Stimulated activated effector memory CD8-positive, alpha-beta T cell treated with anti-CD3 and anti-CD28 coated beads, Interleukin-12 subunit alpha, Interleukin-12 subunit beta, amount 100 ng/mL, for 72 hours (primary cell): ENCODE results near the gene SLC22A23.

Experiments
- ATAC-seq: fragments of 150-1000 bp; cut with Tn5 transposase; 2 replicates; pipeline ENCODE4 v1.10.0; 2021
- DNase-seq, 2 donors: peaks; one replicate each; pipeline ENCODE4 v3.0.0; 2021 to 2022; ENCODE audit warnings: low spot score in 2 of 2
- H3K27ac Mint-ChIP-seq: one replicate; pipeline ENCODE4 v1.8.0; 2022; ENCODE audit warnings: mild to moderate bottlenecking, mixed read lengths
- H3K36me3 Mint-ChIP-seq: one replicate; pipeline ENCODE4 v1.8.0; 2022; ENCODE audit warnings: mild to moderate bottlenecking, mixed read lengths
- H3K4me1 Mint-ChIP-seq: one replicate; pipeline ENCODE4 v1.8.0; 2022; ENCODE audit warnings: mixed read lengths
- H3K4me3 Mint-ChIP-seq: one replicate; pipeline ENCODE4 v1.8.0; 2022; ENCODE audit warnings: mild to moderate bottlenecking, mixed read lengths
- H3K9me3 Mint-ChIP-seq: one replicate; pipeline ENCODE4 v1.8.0; 2022; ENCODE audit warnings: mixed read lengths

SLC22A23 gene

DNA sequence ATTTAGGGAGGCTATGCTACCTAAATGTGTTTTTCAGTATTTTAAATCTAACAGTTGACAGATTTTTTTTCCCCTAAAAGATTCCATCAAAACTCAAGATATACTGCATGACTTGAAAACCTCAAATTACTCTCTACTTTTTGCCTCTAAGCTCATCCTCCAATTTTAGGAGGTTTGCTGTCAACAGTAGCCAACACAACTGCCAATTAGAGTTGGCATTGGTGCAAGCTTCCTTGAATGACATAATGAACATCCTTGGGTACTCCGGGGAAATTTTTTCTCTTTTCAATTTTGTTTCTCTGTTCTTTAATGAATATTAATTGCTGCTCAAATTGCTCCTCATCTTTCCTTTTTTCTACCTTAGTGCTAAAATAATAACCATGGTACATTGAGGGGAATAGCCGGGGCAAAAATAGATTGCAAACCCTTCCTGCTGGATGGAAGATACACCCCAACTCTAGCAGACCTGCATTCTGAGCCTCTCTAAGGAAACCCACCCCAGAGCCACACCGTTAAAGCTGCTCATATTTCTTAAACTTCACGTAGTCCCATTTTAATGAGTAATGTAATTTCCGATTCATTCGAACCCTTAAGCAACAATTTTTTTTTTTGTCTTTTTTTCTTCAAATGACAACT, 34.3 kb downstream of the SLC22A23 start:
- DNase-seq = no peak
- Mint-ChIP-seq H3K36me3 (no peaks in the 10 kb centered on the region), H3K4me3 (no peak overlapping the region), H3K9me3 (no peaks in the 10 kb centered on the region), H3K27ac (no peak overlapping the region), H3K4me1 (no peaks in the 10 kb centered on the region)
- ATAC-seq = no peak

DNA sequence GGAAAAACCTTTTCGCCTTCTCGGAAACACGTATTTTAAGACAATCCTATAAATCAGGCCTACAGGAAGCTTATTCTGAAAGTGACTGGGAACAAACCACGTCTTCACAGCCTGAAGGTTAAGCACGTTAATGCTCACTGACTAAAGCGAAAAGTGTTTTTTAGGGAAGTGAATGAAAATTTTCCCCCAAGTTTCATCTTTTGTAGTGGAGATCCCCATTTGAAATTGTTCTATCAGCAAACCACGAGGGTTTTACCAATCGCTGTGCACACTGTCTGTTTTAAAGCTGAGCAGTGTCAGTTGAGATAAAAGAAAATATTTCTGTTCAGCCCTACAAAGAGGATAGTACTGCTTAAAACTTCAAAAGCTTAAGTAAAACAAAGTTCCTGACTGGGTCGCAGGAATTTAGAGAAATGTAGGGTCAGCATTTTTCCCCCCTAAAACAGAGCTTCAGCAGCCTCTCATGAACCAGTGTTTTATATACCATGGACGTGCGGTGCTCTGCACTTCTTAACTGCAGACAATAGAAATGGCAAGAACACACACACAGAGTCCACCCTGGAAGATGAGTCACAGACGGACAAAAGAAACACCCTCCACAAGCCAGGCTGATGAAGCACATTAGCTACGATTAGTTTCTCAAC, 34.9 kb downstream of the SLC22A23 start:
- no peak overlapping the region for H3K27ac Mint-ChIP-seq
- no peaks in the 10 kb centered on the region for H3K36me3 Mint-ChIP-seq
- no peak overlapping the region for H3K4me3 Mint-ChIP-seq
- no peak for ATAC-seq
- no peak for DNase-seq
- no peaks in the 10 kb centered on the region for H3K9me3 Mint-ChIP-seq
- no peaks in the 10 kb centered on the region for H3K4me1 Mint-ChIP-seq

GRCh38 chr6:3421143-3421542, 35.7 kb downstream of the SLC22A23 start:
- Mint-ChIP-seq H3K27ac (no peak overlapping the region), H3K36me3 (no peaks in the 10 kb centered on the region), H3K4me3 (no peak overlapping the region), H3K9me3 (no peaks in the 10 kb centered on the region), H3K4me1 (no peaks in the 10 kb centered on the region)
- ATAC-seq (no peak), DNase-seq (no peak)

- no peaks in the 10 kb centered on the region for H3K4me1 Mint-ChIP-seq
- H3K36me3 Mint-ChIP-seq = no peaks in the 10 kb centered on the region
- H3K4me3 Mint-ChIP-seq = no peak overlapping the region
- no peaks in the 10 kb centered on the region for H3K9me3 Mint-ChIP-seq
- DNase-seq (no peak), ATAC-seq (no peak)
- H3K27ac Mint-ChIP-seq = no peak overlapping the region
These were observed 37.1 kb downstream of the SLC22A23 start for GRCh38 chr6:3419624-3420272.

DNA sequence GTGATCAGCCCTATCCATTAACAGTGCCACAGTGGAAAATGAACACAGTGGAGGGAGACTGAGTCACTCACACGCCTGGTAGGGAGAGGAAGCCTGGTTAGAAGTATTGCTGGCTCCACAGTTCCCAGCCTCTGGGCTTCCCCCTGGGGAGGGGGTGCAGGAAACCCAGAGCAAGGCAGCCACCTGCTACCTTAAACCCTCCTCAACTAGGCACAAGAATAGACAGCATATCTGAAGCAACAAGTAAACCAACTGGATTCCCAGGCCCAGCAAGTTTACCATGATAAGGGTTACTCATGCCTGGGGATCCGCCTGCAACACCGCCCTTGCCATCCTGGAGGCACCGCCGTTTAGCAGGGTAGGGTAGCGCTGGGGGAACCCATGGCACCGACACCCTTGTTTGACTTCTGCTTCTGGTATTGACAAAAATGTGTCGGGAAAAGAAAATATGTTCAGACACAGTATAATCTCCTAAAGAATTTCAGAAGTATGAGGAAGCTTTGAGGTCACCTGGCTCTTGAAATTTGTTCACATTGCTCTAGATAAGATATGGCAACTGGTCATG, 38.3 kb downstream of the SLC22A23 start:
- H3K36me3 Mint-ChIP-seq = no peaks in the 10 kb centered on the region
- DNase-seq = no peak
- no peaks in the 10 kb centered on the region for H3K9me3 Mint-ChIP-seq
- no peaks in the 10 kb centered on the region for H3K4me1 Mint-ChIP-seq
- no peak overlapping the region for H3K4me3 Mint-ChIP-seq
- H3K27ac Mint-ChIP-seq = no peak overlapping the region
- ATAC-seq = no peak

DNA sequence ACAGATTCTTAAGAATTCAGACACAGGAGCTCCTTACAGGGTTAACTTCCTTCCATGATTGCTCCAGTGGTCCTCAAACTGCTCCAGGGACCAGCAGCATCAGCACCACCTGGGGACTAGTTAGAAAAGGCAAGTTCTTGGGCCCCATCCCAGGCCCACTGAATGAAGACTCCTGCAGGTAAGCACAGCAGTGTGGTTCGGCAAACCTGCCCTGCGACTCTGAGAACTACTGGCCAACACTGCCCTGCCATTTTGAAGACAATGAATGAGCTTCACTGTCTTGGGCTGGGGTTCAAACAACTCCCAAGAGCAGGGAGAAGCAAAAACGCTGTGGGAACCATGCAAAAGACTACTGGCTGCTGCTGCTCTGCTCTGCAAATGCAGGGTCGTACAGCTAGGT, 39.4 kb downstream of the SLC22A23 start:
- DNase-seq (no peak), ATAC-seq (no peak)
- no peak overlapping the region for H3K27ac Mint-ChIP-seq
- H3K4me3 Mint-ChIP-seq = no peak overlapping the region
- no peaks in the 10 kb centered on the region for H3K4me1 Mint-ChIP-seq
- H3K9me3 Mint-ChIP-seq = no peaks in the 10 kb centered on the region
- no peaks in the 10 kb centered on the region for H3K36me3 Mint-ChIP-seq

DNA sequence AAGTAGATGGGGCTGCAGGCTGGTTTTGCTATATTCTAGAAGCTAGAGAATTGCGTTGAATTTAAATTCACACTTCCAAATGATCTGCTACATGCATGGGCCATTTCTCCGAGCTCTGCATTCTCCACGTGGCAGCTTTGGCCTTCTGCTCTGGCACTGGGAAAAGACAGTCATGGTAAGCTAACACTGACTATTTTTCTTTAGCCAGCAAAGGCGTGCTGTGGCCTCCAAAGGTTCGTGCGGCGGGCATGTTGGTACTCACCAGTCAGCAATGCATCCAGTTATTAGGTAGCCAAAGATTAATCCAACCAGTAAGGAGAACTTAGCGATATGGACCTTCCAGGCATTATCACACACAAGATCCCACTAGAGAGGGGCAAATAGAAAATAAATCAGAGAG, 41.4 kb downstream of the SLC22A23 start:
- Mint-ChIP-seq H3K4me1 (peaks cover 5% of the 10 kb centered on the region), H3K4me3 (no peak overlapping the region), H3K9me3 (no peaks in the 10 kb centered on the region), H3K27ac (no peak overlapping the region), H3K36me3 (no peaks in the 10 kb centered on the region)
- no peak for ATAC-seq
- DNase-seq = no peak

DNA sequence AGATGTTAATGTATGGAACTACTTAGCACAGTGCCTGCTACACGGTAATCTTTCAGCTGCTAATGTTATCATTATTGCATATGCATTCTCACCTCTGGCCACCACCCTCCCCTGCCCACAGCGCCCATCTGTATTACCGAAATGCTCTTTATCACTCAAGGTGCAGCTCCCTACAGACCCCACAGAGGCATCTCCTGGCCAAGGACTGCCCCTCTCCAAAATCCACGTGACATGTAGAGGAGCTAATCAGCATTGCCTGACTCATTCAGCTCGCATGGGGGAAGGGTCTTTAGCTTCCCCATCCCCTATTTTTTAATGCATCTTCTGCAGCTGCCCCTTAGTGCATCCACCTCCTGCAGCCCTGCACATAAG, 41.8 kb downstream of the SLC22A23 start:
- DNase-seq = no peak
- Mint-ChIP-seq H3K36me3 (no peaks in the 10 kb centered on the region), H3K27ac (no peak overlapping the region), H3K4me3 (no peak overlapping the region), H3K9me3 (no peaks in the 10 kb centered on the region), H3K4me1 (peaks cover 5% of the 10 kb centered on the region)
- no peak for ATAC-seq

DNA sequence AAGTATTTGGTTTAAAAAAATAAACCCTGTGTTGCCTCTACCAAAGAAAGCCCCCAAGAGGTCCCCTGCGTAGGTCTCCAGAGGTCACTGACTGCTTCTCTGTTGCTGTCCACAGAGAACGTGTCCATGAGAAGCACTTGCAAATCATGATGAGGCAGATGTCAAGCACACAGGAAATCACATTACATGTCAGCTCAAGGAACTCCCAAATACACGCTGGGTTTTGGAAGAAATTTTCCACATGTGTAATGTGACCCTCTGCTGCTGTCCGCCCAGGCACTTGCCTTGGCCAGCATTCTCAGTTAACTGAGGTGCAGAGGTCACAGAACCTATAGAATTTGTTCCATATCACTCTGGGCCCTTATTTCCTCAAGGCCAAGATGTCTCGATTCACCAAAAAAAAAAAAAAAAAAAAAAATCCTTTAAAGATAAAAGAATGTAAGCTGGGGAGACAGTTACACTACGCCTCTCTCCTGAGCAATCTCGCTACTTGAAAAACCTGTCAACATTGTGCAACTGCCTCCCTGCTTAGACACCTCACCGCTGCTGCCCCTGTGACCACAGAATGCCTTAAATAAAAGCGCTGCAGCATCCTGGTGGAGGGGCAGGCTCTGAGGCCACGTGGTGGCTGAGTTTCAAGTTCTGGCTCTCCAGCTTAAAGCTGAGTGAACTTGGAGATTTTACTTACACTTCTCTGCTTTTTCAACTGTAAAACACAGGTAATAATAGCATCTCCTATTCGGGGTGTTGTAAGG, 42.3 kb downstream of the SLC22A23 start:
- Mint-ChIP-seq H3K9me3 (no peaks in the 10 kb centered on the region), H3K4me1 (peaks cover 5% of the 10 kb centered on the region), H3K27ac (no peak overlapping the region), H3K4me3 (no peak overlapping the region), H3K36me3 (no peaks in the 10 kb centered on the region)
- ATAC-seq (no peak), DNase-seq (no peak)

- ATAC-seq (no peak), DNase-seq (no peak)
- Mint-ChIP-seq H3K36me3 (no peaks in the 10 kb centered on the region), H3K27ac (no peak overlapping the region), H3K9me3 (no peaks in the 10 kb centered on the region), H3K4me3 (no peak overlapping the region), H3K4me1 (peaks cover 5% of the 10 kb centered on the region)
These were observed 43.3 kb downstream of the SLC22A23 start for GRCh38 chr6:3413592-3413991.

DNA sequence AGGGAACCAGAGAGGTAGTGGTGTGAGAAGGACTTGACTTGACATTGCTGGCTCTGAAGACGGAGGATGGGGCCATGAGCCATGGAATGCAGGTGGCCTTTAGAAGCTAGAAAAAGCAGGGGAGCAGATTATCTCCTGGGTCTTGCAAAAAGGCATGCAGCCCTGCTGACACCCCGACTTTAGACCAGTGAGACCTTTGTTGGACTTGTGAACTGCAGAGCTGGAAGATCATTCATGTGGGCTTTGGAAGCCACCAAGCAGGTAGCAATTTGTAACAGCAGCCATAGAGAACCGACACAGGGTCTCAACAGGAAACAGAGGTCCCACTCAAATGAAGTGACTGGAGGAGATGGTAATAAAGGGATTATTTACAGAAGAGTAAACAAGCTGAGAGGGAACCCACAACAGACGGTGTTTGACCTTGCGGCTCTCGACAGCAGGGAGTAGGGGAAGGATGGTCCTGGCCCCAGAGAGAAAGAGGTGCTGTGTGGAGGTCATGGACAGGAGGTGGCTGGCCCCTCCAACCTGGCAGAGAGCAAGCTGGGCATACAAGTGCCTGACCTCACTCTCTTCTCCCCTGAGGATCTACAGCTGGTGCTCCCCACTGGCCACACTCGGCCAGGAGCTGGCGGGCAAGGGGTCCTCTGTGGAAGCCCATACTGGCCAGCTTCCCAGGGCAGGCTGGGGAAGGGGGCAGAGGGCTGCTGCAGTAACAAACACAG, 43.9 kb downstream of the SLC22A23 start:
- Mint-ChIP-seq H3K27ac (no peak overlapping the region), H3K36me3 (no peaks in the 10 kb centered on the region), H3K4me1 (peaks cover 5% of the 10 kb centered on the region), H3K9me3 (no peaks in the 10 kb centered on the region), H3K4me3 (no peak overlapping the region)
- DNase-seq = no peak
- ATAC-seq = no peak

- peaks cover 5% of the 10 kb centered on the region for H3K4me1 Mint-ChIP-seq
- DNase-seq (no peak), ATAC-seq (no peak)
- H3K4me3 Mint-ChIP-seq = no peak overlapping the region
- no peaks in the 10 kb centered on the region for H3K36me3 Mint-ChIP-seq
- H3K27ac Mint-ChIP-seq = no peak overlapping the region
- no peaks in the 10 kb centered on the region for H3K9me3 Mint-ChIP-seq
These were observed 44.7 kb downstream of the SLC22A23 start for GRCh38 chr6:3411967-3412778.

- DNase-seq = peak; percentile 40 to 74
- no peak overlapping the region for H3K27ac Mint-ChIP-seq
- peak; percentile 53 for ATAC-seq
These were observed 46.2 kb downstream of the SLC22A23 start for GRCh38 chr6:3410385-3411360.

More at GRCh38 chr6:3410385-3411360, 46.2 kb downstream of the SLC22A23 start:
- no peak overlapping the region for H3K4me3 Mint-ChIP-seq
- peaks cover 5% of the 10 kb centered on the region for H3K4me1 Mint-ChIP-seq
- no peaks in the 10 kb centered on the region for H3K36me3 Mint-ChIP-seq
- no peaks in the 10 kb centered on the region for H3K9me3 Mint-ChIP-seq
